A673 (cell line): Measurements from ENCODE around the gene PHF21A. TPM values are rescaled to one million over a fixed set of nuclear protein-coding genes. Genes with fewer than 3 reads are reported as not detected.

Experiments used
- BruUV-seq: library from RNA; stranded (reverse); fragments of 400-500 nt; replicated peaks from 2 replicates; lab custom pipeline; 2021; lab: Mats Ljungman, UMichigan
- CTCF ChIA-PET: fragments of 300-600 bp; sonication (Branson Sonifier 250); formaldehyde crosslinking; loops from one replicate; lab custom pipeline; 2022; ENCODE audit warnings: antibody characterized with exemption; lab: Charles Lee
- POLR2A ChIA-PET: fragments of 300-600 bp; sonication (Branson Sonifier 250); formaldehyde crosslinking; loops from one replicate; lab custom pipeline; 2022; ENCODE audit warnings: antibody characterized with exemption; ENCODE audit not compliant: low non-redundant PET; lab: Charles Lee
- DNase-seq: peaks from one replicate; pipeline ENCODE4 v3.0.0-alpha.2; 2015; ENCODE audit warnings: low spot score
- H3K27ac ChIP-seq: fragments of 200-600 bp; sonication (generic); 2 replicates; pipeline ENCODE4 v1.5.1; 2016; ENCODE audit warnings: mixed run types, low read depth, mild to moderate bottlenecking, mixed read lengths, antibody characterized with exemption, low read length; ENCODE audit not compliant: poor library complexity, severe bottlenecking
- H3K27me3 ChIP-seq: fragments of 200-600 bp; sonication (generic); replicated peaks from 2 replicates; pipeline ENCODE4 v1.6.1; 2017; ENCODE audit warnings: mixed run types, low read depth, mild to moderate bottlenecking, mixed read lengths, antibody characterized with exemption, low read length; ENCODE audit not compliant: insufficient read depth, poor library complexity
- H3K36me3 ChIP-seq: fragments of 200-600 bp; sonication (generic); 2 replicates; pipeline ENCODE4 v1.6.1; 2016; ENCODE audit warnings: mixed run types, mild to moderate bottlenecking, mixed read lengths, antibody characterized with exemption, low read length; ENCODE audit not compliant: insufficient read depth, poor library complexity, severe bottlenecking
- H3K4me1 ChIP-seq: fragments of 200-600 bp; sonication (generic); 2 replicates; pipeline ENCODE4 v1.6.1; 2017; ENCODE audit warnings: mixed run types, mild to moderate bottlenecking, mixed read lengths, antibody characterized with exemption, low read length; ENCODE audit not compliant: insufficient read depth, poor library complexity, severe bottlenecking
- H3K4me3 ChIP-seq: fragments of 200-600 bp; sonication (generic); 2 replicates; pipeline ENCODE4 v1.5.1; 2016; ENCODE audit warnings: low read depth, mixed run types, mild to moderate bottlenecking, mixed read lengths, low read length; ENCODE audit not compliant: poor library complexity, severe bottlenecking
- H3K9me3 ChIP-seq: fragments of 200-600 bp; sonication (generic); 2 replicates; pipeline ENCODE4 v1.6.1; 2016; ENCODE audit warnings: mixed run types, low read depth, mild to moderate bottlenecking, mixed read lengths, antibody characterized with exemption, low read length; ENCODE audit not compliant: poor library complexity, severe bottlenecking
- EZH2 ChIP-seq: fragments of 200-600 bp; sonication (generic); IDR thresholded peaks from 2 replicates; pipeline ENCODE4 v1.6.1; 2017; ENCODE audit warnings: borderline replicate concordance, low read depth, mild to moderate bottlenecking, mixed read lengths, antibody characterized with exemption, low read length; ENCODE audit not compliant: poor library complexity, severe bottlenecking
- intact Hi-C: fragments of 100-400 bp; cut with micrococcal nuclease; formaldehyde crosslinking; loops from one replicate; pipeline ENCODE4 v1.10.0; 2022; ENCODE audit not compliant: unreplicated experiment
- total RNA-seq: library from RNA; stranded (reverse); gene quantifications from 2 replicates; pipeline ENCODE4 v1.2.3, GENCODE V29; 2021
- TF ChIP-seq, protein P1 (sequence below): fragments of 300-800, 200-600 bp; sonication (generic); conservative IDR thresholded peaks from 2 replicates; pipeline ENCODE4 v1.5.1; 2017; ENCODE audit warnings: low read depth, mild to moderate bottlenecking, antibody characterized with exemption, low read length, moderate library complexity, mixed read lengths

Gene PHF21A
- total RNA-seq, 1 experiment from 2014 or later = 77.2 TPM

GRCh38 chr11:45885274-45885920, 235.9 kb downstream of the PHF21A start, which contains the start of gene MAPK8IP1:
TSS of gene MAPK8IP1 (plus strand) at chr11:45885651. CDS start at chr11:45885821, 170 bp downstream.
- Histone ChIP-seq H3K27me3 (no peaks in the 10 kb centered on the region), H3K36me3 (peaks cover 14% of the 10 kb centered on the region), H3K27ac (no peak within 1 kb of the TSS), H3K9me3 (no peaks in the 10 kb centered on the region), H3K4me1 (peaks cover 15% of the 10 kb centered on the region), H3K4me3 (peak within 1 kb of the TSS; percentile 58)
- ChIA-PET POLR2A (no interaction called here), CTCF (no interaction called here)
- intact Hi-C loops = loop anchor here (10.0 kb wide), 1 partner anchor 429 kb away; no protein-coding TSS in a partner anchor
- peak; percentile 75 for DNase-seq
- no TSS peak for BruUV-seq
- TF ChIP-seq EZH2 = no peak
- TF ChIP-seq, protein P1, sequence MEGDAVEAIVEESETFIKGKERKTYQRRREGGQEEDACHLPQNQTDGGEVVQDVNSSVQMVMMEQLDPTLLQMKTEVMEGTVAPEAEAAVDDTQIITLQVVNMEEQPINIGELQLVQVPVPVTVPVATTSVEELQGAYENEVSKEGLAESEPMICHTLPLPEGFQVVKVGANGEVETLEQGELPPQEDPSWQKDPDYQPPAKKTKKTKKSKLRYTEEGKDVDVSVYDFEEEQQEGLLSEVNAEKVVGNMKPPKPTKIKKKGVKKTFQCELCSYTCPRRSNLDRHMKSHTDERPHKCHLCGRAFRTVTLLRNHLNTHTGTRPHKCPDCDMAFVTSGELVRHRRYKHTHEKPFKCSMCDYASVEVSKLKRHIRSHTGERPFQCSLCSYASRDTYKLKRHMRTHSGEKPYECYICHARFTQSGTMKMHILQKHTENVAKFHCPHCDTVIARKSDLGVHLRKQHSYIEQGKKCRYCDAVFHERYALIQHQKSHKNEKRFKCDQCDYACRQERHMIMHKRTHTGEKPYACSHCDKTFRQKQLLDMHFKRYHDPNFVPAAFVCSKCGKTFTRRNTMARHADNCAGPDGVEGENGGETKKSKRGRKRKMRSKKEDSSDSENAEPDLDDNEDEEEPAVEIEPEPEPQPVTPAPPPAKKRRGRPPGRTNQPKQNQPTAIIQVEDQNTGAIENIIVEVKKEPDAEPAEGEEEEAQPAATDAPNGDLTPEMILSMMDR = 0 out of 2 replicates have a peak, but pooled peaks have one; percentile 12

DNA sequence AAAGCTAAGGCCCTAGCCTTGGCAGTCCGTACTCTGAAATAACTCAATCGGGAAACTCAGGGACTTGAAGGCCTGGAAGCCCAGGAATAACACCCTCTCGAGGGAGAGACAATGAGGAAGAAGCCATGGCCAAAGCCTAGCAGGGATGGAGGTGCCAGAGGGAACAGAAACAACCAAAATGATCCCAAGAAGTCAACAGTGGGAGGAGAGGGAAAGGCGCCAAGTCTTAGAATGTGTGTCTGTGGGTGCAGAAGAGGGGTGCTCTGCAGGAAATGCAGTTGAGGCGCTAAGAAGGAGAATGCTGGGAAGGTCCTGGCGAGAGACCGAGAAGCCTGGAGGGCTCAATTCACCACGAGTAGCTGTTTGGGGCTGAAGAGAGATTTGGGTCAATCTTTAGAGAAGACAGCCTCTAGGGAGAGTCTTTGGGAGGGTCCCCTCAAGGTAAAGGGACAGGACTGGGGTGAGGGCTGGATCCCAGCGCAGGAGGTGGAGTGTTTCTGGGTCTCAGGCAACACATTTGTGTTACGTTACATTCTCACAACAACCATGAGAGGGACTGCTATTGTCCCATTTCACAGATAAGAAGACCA, 236.6 kb downstream of the PHF21A start:
- Histone ChIP-seq H3K27ac (no peak overlapping the region), H3K27me3 (no peaks in the 10 kb centered on the region), H3K36me3 (peaks cover 14% of the 10 kb centered on the region), H3K4me1 (peaks cover 22% of the 10 kb centered on the region), H3K9me3 (no peaks in the 10 kb centered on the region), H3K4me3 (peak overlapping the region; percentile 58)
- BruUV-seq = no TSS peak
- DNase-seq = no peak
- ChIA-PET CTCF (no interaction called here), POLR2A (no interaction called here)
- intact Hi-C loops = loop anchor here (10.0 kb wide), 1 partner anchor 430 kb away; no protein-coding TSS in a partner anchor
- TF ChIP-seq EZH2 = no peak
- TF ChIP-seq, protein P1 = no peak

Other genes with a start within 250 kb of the PHF21A start
- gene MAPK8IP1, start 235.8 kb downstream of the PHF21A start, total RNA-seq = 46.0 and 46.2 TPM in 2 replicates
- 3.3 and 3.8 TPM in 2 replicates for gene FREY1, start 214.2 kb downstream of the PHF21A start, total RNA-seq
- 64.1 and 68.9 TPM in 2 replicates for gene PEX16, start 203.6 kb downstream of the PHF21A start, total RNA-seq
- 9.1 and 10.9 TPM in 2 replicates for gene LARGE2, start 198.8 kb downstream of the PHF21A start, total RNA-seq
- gene CREB3L1, start 156.2 kb upstream of the PHF21A start, total RNA-seq = 3.5 and 10.7 TPM in 2 replicates
- gene DGKZ, start 226.0 kb upstream of the PHF21A start, total RNA-seq = 139 and 145 TPM in 2 replicates